ENCODE measurements around the gene MPHOSPH6. TPM values are rescaled to one million over a fixed set of nuclear protein-coding genes. Genes with fewer than 3 reads are reported as not detected.
A peak's percentile ranks its signal among the peaks of the same experiment; 100 is the strongest.

Gene MPHOSPH6
- total and polyA plus RNA-seq, 2 of the 13 experiments (the other 11 are each of a cell fraction or from before 2014, with no cell fraction given), result 28.4 to 76.4 TPM

- TF ChIP-seq ZBTB40 (IDR thresholded peaks at IDR 0.05), result no peak
- TF ChIP-seq ZBTB40 (CRISPR knock-in tag; IDR thresholded peaks at IDR 0.05), result peak; percentile 85
- peak; percentile 89 for TF ChIP-seq ZNF276 (CRISPR knock-in tag; IDR thresholded peaks at IDR 0.05; ENCODE audit: low read depth)
- peak; percentile 61; the same call in 1 of the 2 replicates for TF ChIP-seq RELA (CRISPR knock-in tag; IDR thresholded peaks at IDR 0.05)
- TF ChIP-seq RNF219 (CRISPR knock-in tag; IDR thresholded peaks at IDR 0.05), result peak; percentile 97; the same call in 1 of the 2 replicates
- peak; percentile 94 for TF ChIP-seq KLF15 (CRISPR knock-in tag; IDR thresholded peaks at IDR 0.05; ENCODE audit: borderline replicate concordance)
- peak; percentile 97 for TF ChIP-seq ZNF556 (CRISPR knock-in tag; IDR thresholded peaks at IDR 0.05; ENCODE audit: borderline replicate concordance)
- TF ChIP-seq ZNF12 (CRISPR knock-in tag; IDR thresholded peaks at IDR 0.05), result peak; percentile 42
- TF ChIP-seq MBNL3 (CRISPR knock-in tag; conservative IDR thresholded peaks at IDR 0.05), result no peak
- TF ChIP-seq BORCS8-MEF2B (CRISPR knock-in tag; IDR thresholded peaks at IDR 0.05), result peak; percentile 98
- TF ChIP-seq CERS6 (CRISPR knock-in tag; IDR thresholded peaks at IDR 0.05), result 0 out of 2 replicates have a peak, but pooled peaks have one; percentile 26
Measured at GRCh38 chr16:82169861-82170845, at the start of gene MPHOSPH6 (continued).

Measured in HepG2 (cell line).